Effector CD8-positive, alpha-beta T cell (primary cell): Measurements from ENCODE around the gene PROZ.
"Not testable (repeated sequence)": the region's sequence is repeated elsewhere in the genome, so short reads cannot be mapped to it uniquely, and the experiment has no call there.

Source experiments
- DNase-seq: peaks from one replicate; lab custom pipeline; 2025; lab: John Stamatoyannopoulos, UW
- total RNA-seq, 4 experiments: gene quantifications; one replicate each; lab custom pipeline; 2026; lab: John Stamatoyannopoulos, UW

PROZ gene
- 0 to 0.24 (median 0.04) reads per million in 4 experiments for total RNA-seq

- DNase-seq, result no peak
Measured at GRCh38 chr13:113157929-113158747, at the start of gene PROZ. Gene PROZ (plus strand): TSS chr13:113158648. CDS start chr13:113158661, 13 bp downstream.

GRCh38 chr13:113109151-113110047, 49.0 kb upstream of the PROZ start:
- DNase-seq, result no peak

- DNase-seq, result no peak
Measured at GRCh38 chr13:113110048-113110851, 48.2 kb upstream of the PROZ start.

GRCh38 chr13:113110852-113111315, 47.6 kb upstream of the PROZ start:
- DNase-seq, result no peak

- not testable (repeated sequence) for DNase-seq
Measured at GRCh38 chr13:113111821-113112220, 46.6 kb upstream of the PROZ start.

GRCh38 chr13:113112475-113112874, 46.0 kb upstream of the PROZ start:
- DNase-seq, result not testable (repeated sequence)

- DNase-seq, result no peak
Measured at GRCh38 chr13:113112893-113113845, 45.3 kb upstream of the PROZ start.

- no peak for DNase-seq
Measured at GRCh38 chr13:113113846-113114271, 44.6 kb upstream of the PROZ start.

- DNase-seq, result no peak
Measured at GRCh38 chr13:113114511-113115362, 43.7 kb upstream of the PROZ start.

GRCh38 chr13:113115363-113116205, 42.9 kb upstream of the PROZ start:
- DNase-seq, result no peak

GRCh38 chr13:113116206-113116800, 42.1 kb upstream of the PROZ start:
- no peak for DNase-seq

GRCh38 chr13:113116871-113117271, 41.6 kb upstream of the PROZ start:
- no peak for DNase-seq

GRCh38 chr13:113117335-113117872, 41.0 kb upstream of the PROZ start:
- no peak for DNase-seq

- no peak for DNase-seq
Measured at GRCh38 chr13:113117911-113118260, 40.6 kb upstream of the PROZ start.

GRCh38 chr13:113118261-113119021, 40.0 kb upstream of the PROZ start:
- DNase-seq, result no peak

GRCh38 chr13:113119166-113119821, 39.2 kb upstream of the PROZ start:
- no peak for DNase-seq

GRCh38 chr13:113119822-113120189, 38.6 kb upstream of the PROZ start:
- DNase-seq, result no peak
